Mesenchymal stem cell (in vitro differentiated cells and primary cell): Measurements from ENCODE around the gene DDR1.

ENCODE experiments used
- DNase-seq: peaks from one replicate; pipeline ENCODE4 v3.0.0-alpha.2; 2013
- H2AFZ ChIP-seq: one replicate; pipeline ENCODE4 v1.6.1; 2013; ENCODE audit warnings: low read depth, mild to moderate bottlenecking, control low read depth, inconsistent platforms, low read length, moderate library complexity
- H2AK5ac ChIP-seq: 2 replicates; pipeline ENCODE4 v1.6.1; 2013; ENCODE audit warnings: low read length, moderate library complexity, mild to moderate bottlenecking, inconsistent platforms; ENCODE audit not compliant: severe bottlenecking
- H2BK120ac ChIP-seq: one replicate; pipeline ENCODE4 v1.6.1; 2013; ENCODE audit warnings: low read depth, mild to moderate bottlenecking, inconsistent platforms, low read length, moderate library complexity
- H2BK12ac ChIP-seq, 2 experiments: one replicate each; pipeline ENCODE4 v1.6.1; 2013; ENCODE audit warnings: inconsistent platforms in 2 of 2, low read length in 2 of 2, mild to moderate bottlenecking in 2 of 2, moderate library complexity in 2 of 2, control low read depth in 1 of 2
- H2BK15ac ChIP-seq: one replicate; pipeline ENCODE4 v1.6.1; 2013; ENCODE audit warnings: mild to moderate bottlenecking, low read depth, inconsistent platforms; ENCODE audit not compliant: poor library complexity, severe bottlenecking
- H2BK5ac ChIP-seq: 2 replicates; pipeline ENCODE4 v1.6.1; 2013; ENCODE audit warnings: low read depth, mild to moderate bottlenecking, low read length, control low read depth, inconsistent platforms; ENCODE audit not compliant: poor library complexity, severe bottlenecking
- H3K14ac ChIP-seq, 2 experiments: one replicate each; pipeline ENCODE4 v1.6.1; 2013; ENCODE audit warnings: inconsistent platforms in 2 of 2, low read length in 2 of 2, control low read depth in 1 of 2, mild to moderate bottlenecking in 1 of 2, moderate library complexity in 1 of 2
- H3K18ac ChIP-seq, 2 experiments: one replicate each; pipeline ENCODE4 v1.6.1; 2013; ENCODE audit warnings: inconsistent platforms in 2 of 2, low read length in 2 of 2, control low read depth in 1 of 2, low read depth in 1 of 2, mild to moderate bottlenecking in 1 of 2
- H3K23ac ChIP-seq, 2 experiments: one replicate each; pipeline ENCODE4 v1.6.1; 2013; ENCODE audit warnings: inconsistent platforms in 2 of 2, low read length in 2 of 2, mild to moderate bottlenecking in 2 of 2, moderate library complexity in 2 of 2, control low read depth in 1 of 2
- H3K27ac ChIP-seq: 2 replicates; pipeline ENCODE4 v1.5.1; 2013; ENCODE audit warnings: mild to moderate bottlenecking, moderate library complexity, low read length, control low read depth, inconsistent platforms; ENCODE audit not compliant: poor library complexity, severe bottlenecking
- H3K27me3 ChIP-seq, 2 experiments: 2 replicates each; pipeline versions ENCODE4 v1.6.1 to v1.7.0; 2013; ENCODE audit warnings: low read length in 2 of 2, mild to moderate bottlenecking in 2 of 2, moderate library complexity in 2 of 2, control low read depth in 1 of 2, inconsistent platforms in 1 of 2; ENCODE audit not compliant: control insufficient read depth in 1 of 2, insufficient read depth in 1 of 2
- H3K36me3 ChIP-seq, 2 experiments: 2 replicates each; pipeline versions ENCODE4 v1.6.1 to v1.7.0; 2013; ENCODE audit warnings: low read length in 2 of 2, control low read depth in 1 of 2, inconsistent platforms in 1 of 2, low read depth in 1 of 2, mild to moderate bottlenecking in 1 of 2; ENCODE audit not compliant: insufficient read depth in 2 of 2, control insufficient read depth in 1 of 2
- H3K4ac ChIP-seq, 2 experiments: one replicate each; pipeline ENCODE4 v1.6.1; 2013; ENCODE audit warnings: inconsistent platforms in 2 of 2, low read length in 2 of 2, mild to moderate bottlenecking in 2 of 2, moderate library complexity in 2 of 2, control low read depth in 1 of 2, low read depth in 1 of 2
- H3K4me1 ChIP-seq: 2 replicates; pipeline ENCODE4 v1.6.1; 2013; ENCODE audit warnings: low read depth, low read length, control low read depth; ENCODE audit not compliant: control insufficient read depth, insufficient read depth
- H3K4me2 ChIP-seq: 2 replicates; pipeline ENCODE4 v1.6.1; 2013; ENCODE audit warnings: low read length, mild to moderate bottlenecking, inconsistent platforms; ENCODE audit not compliant: poor library complexity, severe bottlenecking
- H3K4me3 ChIP-seq, 2 experiments: 2 replicates each; pipeline versions ENCODE4 v1.5.1 to v1.7.0; 2013; ENCODE audit warnings: low read length in 2 of 2, mild to moderate bottlenecking in 2 of 2, control low read depth in 1 of 2, low read depth in 1 of 2; ENCODE audit not compliant: insufficient read depth in 1 of 2
- H3K79me1 ChIP-seq: replicated peaks from 2 replicates; pipeline ENCODE4 v1.6.1; 2013; ENCODE audit warnings: mild to moderate bottlenecking, control low read depth, low read length, inconsistent platforms; ENCODE audit not compliant: poor library complexity, severe bottlenecking
- H3K9ac ChIP-seq: 2 replicates; pipeline ENCODE4 v1.7.0; 2013; ENCODE audit warnings: mild to moderate bottlenecking, low read length, moderate library complexity
- H3K9me3 ChIP-seq: 2 replicates; pipeline ENCODE4 v1.7.0; 2013; ENCODE audit warnings: mild to moderate bottlenecking, low read length; ENCODE audit not compliant: control insufficient read depth
- H4K8ac ChIP-seq: one replicate; pipeline ENCODE4 v1.6.1; 2013; ENCODE audit warnings: inconsistent platforms, mild to moderate bottlenecking, low read length, moderate library complexity
- H4K91ac ChIP-seq: one replicate; pipeline ENCODE4 v1.6.1; 2013; ENCODE audit warnings: mild to moderate bottlenecking, low read length, inconsistent platforms
- WGBS: methylation state at CpG from one replicate; pipeline ENCODE4 v1.1.7; 2013; ENCODE audit warnings: mixed read lengths; 5-methylcytosine and 5-hydroxymethylcytosine counted together

The DDR1 gene

DNA sequence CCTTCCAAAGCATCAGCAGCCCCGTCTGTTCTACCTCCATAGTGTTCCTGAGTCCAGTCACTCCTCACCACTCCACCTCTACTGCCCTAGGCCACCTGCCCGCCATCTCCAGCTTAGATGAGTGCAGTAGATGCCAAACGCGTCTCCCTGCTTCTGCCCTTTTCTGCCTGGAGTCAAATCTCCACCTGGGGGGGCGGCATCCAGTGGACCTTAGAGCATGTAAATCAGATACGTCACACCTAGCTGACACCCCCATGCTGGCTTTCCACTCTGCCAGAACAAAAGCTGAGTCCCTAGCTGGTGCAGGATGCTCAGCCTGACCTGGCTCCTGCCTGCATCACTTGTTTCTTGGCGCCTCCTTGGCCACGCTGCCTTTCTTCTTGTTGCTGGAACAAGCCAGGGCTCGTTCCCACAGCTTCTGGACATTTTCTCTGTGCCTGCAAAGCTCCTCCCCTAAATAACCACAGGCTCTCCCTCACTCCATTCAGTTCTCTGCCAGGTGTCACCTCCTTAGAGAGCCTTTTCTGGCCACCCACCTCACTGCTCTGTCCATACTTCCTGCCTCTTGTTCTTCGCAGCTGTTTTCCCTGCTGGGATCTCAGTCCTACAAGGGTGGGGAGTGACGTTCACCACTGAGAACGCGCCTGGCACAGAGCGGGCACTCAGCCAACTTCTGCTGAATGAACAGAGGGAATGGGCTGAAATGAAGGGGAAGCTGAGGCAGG lies 5.8 kb downstream of the DDR1 start:
- Histone ChIP-seq H3K36me3 (peaks cover 19 to 61% of the 10 kb centered on the region in 2 experiments), H4K8ac (no peak overlapping the region), H2AK5ac (peak overlapping the region; percentile 14), H2AFZ (no peak overlapping the region), H2BK15ac (no peak overlapping the region), H3K4ac (no peak overlapping the region), H3K4me3 (no peak overlapping the region), H3K14ac (peak overlapping the region in 1 of 2 experiments; percentile 37), H2BK120ac (no peak overlapping the region), H3K27me3 (no peaks in the 10 kb centered on the region), H3K18ac (no peak overlapping the region), H2BK5ac (no peak overlapping the region), H2BK12ac (no peak overlapping the region), H3K9me3 (no peaks in the 10 kb centered on the region), H3K4me1 (peaks cover 39% of the 10 kb centered on the region), H3K79me1 (peaks cover 48% of the 10 kb centered on the region), H3K4me2 (no peak overlapping the region), H3K27ac (no peak overlapping the region), H4K91ac (no peak overlapping the region), H3K23ac (no peak overlapping the region), H3K9ac (no peak overlapping the region)
- DNase-seq: no peak
- 93% methylated on average over 14 of the region's 14 CpGs for WGBS

DNA sequence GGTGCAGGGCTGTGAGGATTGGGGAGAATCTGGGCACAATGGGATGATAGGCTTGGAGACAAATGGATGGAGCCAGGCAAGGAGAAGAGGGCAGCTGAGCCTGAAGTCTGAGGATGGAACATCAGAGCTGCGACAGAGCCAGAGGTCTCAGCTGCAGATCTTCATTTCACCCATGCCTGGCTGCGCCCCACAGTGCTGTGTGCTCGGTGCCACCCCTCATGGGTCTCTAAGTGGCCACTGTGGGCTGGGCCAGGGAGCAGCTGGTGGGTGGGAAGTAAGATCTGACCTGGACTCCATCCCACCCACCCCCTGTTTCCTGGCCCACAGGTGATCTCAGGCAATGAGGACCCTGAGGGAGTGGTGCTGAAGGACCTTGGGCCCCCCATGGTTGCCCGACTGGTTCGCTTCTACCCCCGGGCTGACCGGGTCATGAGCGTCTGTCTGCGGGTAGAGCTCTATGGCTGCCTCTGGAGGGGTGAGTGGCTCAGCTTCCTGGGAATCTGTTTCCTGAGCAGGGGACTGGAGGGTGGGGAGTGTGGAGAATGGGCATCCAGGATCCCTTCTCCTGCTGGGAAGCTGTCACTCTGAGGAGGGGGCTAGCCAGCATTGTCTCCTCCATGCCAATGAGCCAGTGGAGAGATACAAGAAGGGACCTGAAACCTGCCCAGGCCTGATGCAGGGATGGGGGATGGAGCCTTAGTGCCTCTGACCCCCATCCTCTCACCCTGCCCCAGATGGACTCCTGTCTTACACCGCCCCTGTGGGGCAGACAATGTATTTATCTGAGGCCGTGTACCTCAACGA lies 6.5 kb downstream of the DDR1 start:
- H2BK15ac ChIP-seq: no peak overlapping the region
- peaks cover 33% of the 10 kb centered on the region for H3K4me1 ChIP-seq
- H3K14ac ChIP-seq: no peak overlapping the region
- peaks cover 48% of the 10 kb centered on the region for H3K79me1 ChIP-seq
- H4K8ac ChIP-seq: no peak overlapping the region
- H3K27ac ChIP-seq: no peak overlapping the region
- no peak overlapping the region for H3K4me3 ChIP-seq
- H2BK12ac ChIP-seq: no peak overlapping the region
- H3K18ac ChIP-seq: no peak overlapping the region
- no peak overlapping the region for H2AK5ac ChIP-seq
- H4K91ac ChIP-seq: no peak overlapping the region
- no peak overlapping the region for H2AFZ ChIP-seq
- no peak overlapping the region for H3K9ac ChIP-seq
- no peak overlapping the region for H2BK5ac ChIP-seq
- no peak overlapping the region for H2BK120ac ChIP-seq
- no peak overlapping the region for H3K4ac ChIP-seq
- H3K23ac ChIP-seq: no peak overlapping the region
- no peak for DNase-seq
- H3K36me3 ChIP-seq: peaks cover 26 to 69% of the 10 kb centered on the region in 2 experiments
- no peaks in the 10 kb centered on the region for H3K27me3 ChIP-seq
- WGBS: 92% methylated on average over 12 of the region's 12 CpGs
- no peak overlapping the region for H3K4me2 ChIP-seq
- no peaks in the 10 kb centered on the region for H3K9me3 ChIP-seq

- Histone ChIP-seq H2AFZ (no peak overlapping the region), H3K4ac (no peak overlapping the region), H3K79me1 (peaks cover 51% of the 10 kb centered on the region), H3K18ac (no peak overlapping the region), H3K9ac (no peak overlapping the region), H3K9me3 (no peaks in the 10 kb centered on the region), H3K4me1 (peaks cover 31% of the 10 kb centered on the region), H3K23ac (no peak overlapping the region), H2BK120ac (no peak overlapping the region), H3K27ac (no peak overlapping the region), H3K4me3 (no peak overlapping the region), H2BK15ac (no peak overlapping the region), H3K36me3 (peaks cover 27 to 74% of the 10 kb centered on the region in 2 experiments), H2BK12ac (no peak overlapping the region), H3K4me2 (no peak overlapping the region), H2AK5ac (no peak overlapping the region), H3K27me3 (no peaks in the 10 kb centered on the region), H4K8ac (no peak overlapping the region), H3K14ac (no peak overlapping the region), H4K91ac (no peak overlapping the region), H2BK5ac (no peak overlapping the region)
- no peak for DNase-seq
- over 99% methylated on average over 3 of the region's 4 CpGs for WGBS
Measured at GRCh38 chr6:30891450-30891723, 7.1 kb downstream of the DDR1 start.

DNA sequence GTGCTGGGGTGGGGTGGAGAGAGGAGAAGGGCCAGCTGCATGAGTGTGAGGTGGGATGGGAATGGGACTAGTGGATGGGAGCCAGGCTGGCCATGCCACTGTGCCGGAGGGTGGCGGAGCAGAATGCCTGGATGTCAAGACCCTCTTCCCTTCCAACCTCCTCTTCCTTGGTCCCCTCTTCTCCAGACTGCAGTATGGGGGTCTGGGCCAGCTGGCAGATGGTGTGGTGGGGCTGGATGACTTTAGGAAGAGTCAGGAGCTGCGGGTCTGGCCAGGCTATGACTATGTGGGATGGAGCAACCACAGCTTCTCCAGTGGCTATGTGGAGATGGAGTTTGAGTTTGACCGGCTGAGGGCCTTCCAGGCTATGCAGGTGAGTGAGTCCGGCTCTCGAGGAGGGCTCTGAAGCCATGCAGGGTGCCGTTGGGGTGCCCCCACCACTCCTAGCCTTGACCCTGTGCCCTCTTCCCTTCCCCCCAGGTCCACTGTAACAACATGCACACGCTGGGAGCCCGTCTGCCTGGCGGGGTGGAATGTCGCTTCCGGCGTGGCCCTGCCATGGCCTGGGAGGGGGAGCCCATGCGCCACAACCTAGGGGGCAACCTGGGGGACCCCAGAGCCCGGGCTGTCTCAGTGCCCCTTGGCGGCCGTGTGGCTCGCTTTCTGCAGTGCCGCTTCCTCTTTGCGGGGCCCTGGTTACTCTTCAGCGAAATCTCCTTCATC lies 7.7 kb downstream of the DDR1 start:
- H2AK5ac ChIP-seq: no peak overlapping the region
- no peak overlapping the region for H2BK5ac ChIP-seq
- H4K8ac ChIP-seq: no peak overlapping the region
- no peaks in the 10 kb centered on the region for H3K9me3 ChIP-seq
- no peak overlapping the region for H2BK15ac ChIP-seq
- H4K91ac ChIP-seq: no peak overlapping the region
- no peak overlapping the region for H2BK12ac ChIP-seq
- no peak overlapping the region for H3K4me2 ChIP-seq
- H3K9ac ChIP-seq: no peak overlapping the region
- WGBS: 93% methylated on average over 19 of the region's 21 CpGs
- no peak overlapping the region for H3K23ac ChIP-seq
- H2AFZ ChIP-seq: no peak overlapping the region
- peaks cover 30 to 80% of the 10 kb centered on the region in 2 experiments for H3K36me3 ChIP-seq
- H3K14ac ChIP-seq: no peak overlapping the region
- no peak overlapping the region for H3K4ac ChIP-seq
- H3K4me3 ChIP-seq: peak overlapping the region in 1 of 2 experiments; percentile 3
- H3K27me3 ChIP-seq: no peaks in the 10 kb centered on the region
- H3K27ac ChIP-seq: no peak overlapping the region
- H3K79me1 ChIP-seq: peaks cover 54% of the 10 kb centered on the region
- H2BK120ac ChIP-seq: no peak overlapping the region
- peaks cover 27% of the 10 kb centered on the region for H3K4me1 ChIP-seq
- H3K18ac ChIP-seq: no peak overlapping the region
- no peak for DNase-seq
